Measurements from ENCODE around the gene VWA1.
"Not testable (repeated sequence)": the region's sequence is repeated elsewhere in the genome, so short reads cannot be mapped to it uniquely, and the experiment has no call there.

Gene VWA1

GRCh38 chr1:1484976-1485750, 49.7 kb downstream of the VWA1 start:
- DNase-seq (ENCODE audit: low read depth), result not testable (repeated sequence)

GRCh38 chr1:1485755-1486317, 50.3 kb downstream of the VWA1 start:
- DNase-seq (ENCODE audit: low read depth), result not testable (repeated sequence)

GRCh38 chr1:1487701-1488100, 52.2 kb downstream of the VWA1 start:
- no peak for DNase-seq (ENCODE audit: low read depth)

GRCh38 chr1:1489231-1489630, 53.7 kb downstream of the VWA1 start:
- DNase-seq (ENCODE audit: low read depth), result no peak

- DNase-seq (ENCODE audit: low read depth), result no peak
These were observed 54.4 kb downstream of the VWA1 start for GRCh38 chr1:1489861-1490260.

GRCh38 chr1:1490633-1491230, 55.2 kb downstream of the VWA1 start:
- DNase-seq (ENCODE audit: low read depth), result no peak

- DNase-seq (ENCODE audit: low read depth), result no peak
These were observed 56.1 kb downstream of the VWA1 start for GRCh38 chr1:1491601-1492000.
